Right atrium auricular region (tissue), 2 donors: ENCODE data around the gene CDC14A. TPM values are rescaled to one million over a fixed set of nuclear protein-coding genes. Genes with fewer than 3 reads are reported as not detected.

Experiments
- DNase-seq: peaks from one replicate; pipeline ENCODE4 v3.0.0-alpha.2; 2019; ENCODE audit warnings: low spot score
- H3K27ac ChIP-seq, 2 donors: fragments of 200-600 bp; sonication (generic); 1 replicate in 1 of 2; 2 replicates in 1 of 2; pipeline ENCODE4 v1.5.1; 2016 to 2019
- H3K27me3 ChIP-seq, 2 donors: fragments of 200-600 bp; sonication (generic); one replicate each; pipeline versions ENCODE4 v1.5.1 to v1.6.0; 2017 to 2019
- H3K36me3 ChIP-seq: fragments of 200-600 bp; sonication (generic); one replicate; pipeline ENCODE4 v1.5.1; 2016
- H3K4me1 ChIP-seq, 2 donors: fragments of 200-600 bp; sonication (generic); one replicate each; pipeline versions ENCODE4 v1.5.1 to v1.6.0; 2017 to 2019
- H3K4me3 ChIP-seq, 2 donors: fragments of 200-600 bp; sonication (generic); 1 replicate in 1 of 2; 2 replicates in 1 of 2; pipeline ENCODE4 v1.5.1; 2017 to 2019; ENCODE audit warnings: mild to moderate bottlenecking in 1 of 2, moderate library complexity in 1 of 2
- H3K9me3 ChIP-seq, 2 donors: fragments of 200-600 bp; sonication (generic); one replicate each; pipeline ENCODE4 v1.5.1; 2019
- total RNA-seq, 2 donors: library from RNA; depleted of rRNA; stranded (reverse); fragments of >200 nt; gene quantifications; one replicate each; pipeline ENCODE4 v1.1.0, GENCODE V29; 2016
- TF ChIP-seq, protein P1 (sequence below), 2 donors: fragments of 200-600 bp; sonication (generic); IDR thresholded peaks; one replicate each; pipeline ENCODE4 v1.5.1; 2019; ENCODE audit warnings: antibody characterized with exemption in 2 of 2

Gene CDC14A
- total RNA-seq, 2 donors from 2014 or later, result 5.3 to 5.5 TPM

DNA sequence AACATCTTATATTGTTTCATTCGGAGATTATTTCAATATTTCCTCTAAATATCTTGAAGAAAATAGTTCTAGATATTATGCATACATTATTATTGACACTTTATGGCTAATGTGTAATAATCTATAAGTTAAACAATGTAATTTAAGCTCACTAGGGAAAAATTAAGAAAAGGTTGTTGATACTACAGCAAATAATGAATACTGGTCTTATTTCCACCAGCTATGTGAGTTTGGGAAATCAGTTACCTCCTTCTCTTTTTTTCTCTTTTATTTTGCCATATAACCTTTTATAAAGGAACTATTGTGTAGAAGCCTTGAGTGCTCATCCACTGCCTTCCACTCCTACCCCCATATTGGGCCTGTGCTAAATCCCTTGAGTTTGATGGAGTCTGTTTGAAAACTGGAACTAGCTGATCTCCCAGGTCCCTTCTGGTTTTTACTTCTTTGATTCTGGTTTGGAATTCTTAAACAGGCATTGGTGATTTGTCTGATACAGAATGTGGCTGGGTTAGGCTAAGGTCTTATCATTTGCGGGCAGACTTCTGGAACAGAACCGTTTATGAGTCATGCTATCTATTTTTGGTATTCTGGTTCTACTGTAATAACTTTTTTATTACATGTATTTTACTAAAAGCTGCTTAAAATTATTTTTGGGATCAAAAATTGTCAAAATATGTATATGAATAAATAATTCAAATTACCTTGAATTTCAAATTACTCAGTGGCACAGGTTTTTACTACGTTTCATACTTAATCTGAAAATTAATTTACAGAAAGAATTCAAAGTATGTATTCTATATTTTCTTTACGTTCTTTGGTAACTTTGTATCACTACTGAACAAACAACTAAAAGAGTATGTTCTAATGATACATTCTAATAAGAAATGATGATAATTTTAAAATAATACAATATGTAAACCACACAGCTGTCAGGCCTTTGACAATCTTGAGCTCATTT lies 5.0 kb upstream of the CDC14A start:
- H3K27ac ChIP-seq, result no peak overlapping the region
- H3K36me3 ChIP-seq, result no peaks in the 10 kb centered on the region
- H3K4me1 ChIP-seq, result peaks cover 0 to 4% of the 10 kb centered on the region in 2 donors
- no peak for DNase-seq
- TF ChIP-seq, protein P1, sequence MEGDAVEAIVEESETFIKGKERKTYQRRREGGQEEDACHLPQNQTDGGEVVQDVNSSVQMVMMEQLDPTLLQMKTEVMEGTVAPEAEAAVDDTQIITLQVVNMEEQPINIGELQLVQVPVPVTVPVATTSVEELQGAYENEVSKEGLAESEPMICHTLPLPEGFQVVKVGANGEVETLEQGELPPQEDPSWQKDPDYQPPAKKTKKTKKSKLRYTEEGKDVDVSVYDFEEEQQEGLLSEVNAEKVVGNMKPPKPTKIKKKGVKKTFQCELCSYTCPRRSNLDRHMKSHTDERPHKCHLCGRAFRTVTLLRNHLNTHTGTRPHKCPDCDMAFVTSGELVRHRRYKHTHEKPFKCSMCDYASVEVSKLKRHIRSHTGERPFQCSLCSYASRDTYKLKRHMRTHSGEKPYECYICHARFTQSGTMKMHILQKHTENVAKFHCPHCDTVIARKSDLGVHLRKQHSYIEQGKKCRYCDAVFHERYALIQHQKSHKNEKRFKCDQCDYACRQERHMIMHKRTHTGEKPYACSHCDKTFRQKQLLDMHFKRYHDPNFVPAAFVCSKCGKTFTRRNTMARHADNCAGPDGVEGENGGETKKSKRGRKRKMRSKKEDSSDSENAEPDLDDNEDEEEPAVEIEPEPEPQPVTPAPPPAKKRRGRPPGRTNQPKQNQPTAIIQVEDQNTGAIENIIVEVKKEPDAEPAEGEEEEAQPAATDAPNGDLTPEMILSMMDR (IDR thresholded peaks at IDR 0.05), result no peak
- no peaks in the 10 kb centered on the region for H3K9me3 ChIP-seq
- no peaks in the 10 kb centered on the region for H3K27me3 ChIP-seq
- no peak overlapping the region for H3K4me3 ChIP-seq

DNA sequence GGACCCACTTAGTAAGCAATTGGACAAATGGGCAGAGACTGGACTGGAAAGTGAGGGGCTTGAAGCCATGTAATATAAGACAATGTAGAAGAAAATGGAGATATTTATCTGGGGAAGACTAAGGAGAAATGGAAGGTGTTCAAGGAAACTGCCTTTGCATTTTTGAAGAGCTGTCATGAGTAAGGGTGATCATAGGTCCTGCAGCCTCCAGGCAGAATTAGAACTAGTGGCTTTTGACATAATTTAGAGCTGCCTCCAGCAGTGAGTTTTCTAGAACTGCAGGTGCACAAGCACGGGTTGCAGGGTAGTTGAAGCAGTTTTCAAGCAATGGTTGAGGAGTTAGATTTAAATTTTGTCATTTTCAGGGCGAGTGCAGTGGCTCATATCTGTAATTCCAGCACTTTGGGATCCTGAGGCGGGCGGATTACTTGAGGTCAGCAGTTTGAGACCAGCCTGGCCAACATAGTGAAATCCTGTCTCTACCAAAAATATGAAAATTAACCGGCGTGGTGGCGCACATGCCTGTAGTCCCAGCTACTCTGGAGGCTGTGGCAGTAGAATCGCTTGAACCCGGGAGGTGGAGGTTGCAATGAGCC lies 3.7 kb upstream of the CDC14A start:
- TF ChIP-seq, protein P1 (IDR thresholded peaks at IDR 0.05), result no peak

DNA sequence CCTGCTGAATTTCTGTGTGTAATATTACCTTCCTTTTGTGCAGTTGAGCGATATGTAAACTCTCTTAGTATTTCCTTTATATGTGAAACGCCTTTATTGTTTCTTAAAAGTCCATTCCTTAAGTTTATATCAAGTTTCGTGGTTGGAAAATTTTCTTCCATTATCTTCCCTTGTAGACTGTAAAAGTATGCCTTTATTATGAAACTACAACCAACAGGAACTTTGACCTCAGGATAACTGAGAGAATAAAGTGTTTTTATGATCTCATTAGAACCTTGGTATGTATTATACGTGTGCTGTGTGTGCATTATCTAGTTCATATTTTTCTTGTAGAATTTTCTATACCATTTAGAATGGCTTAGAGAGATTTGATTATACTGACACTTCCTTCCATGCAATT lies 3.1 kb upstream of the CDC14A start:
- Histone ChIP-seq H3K27me3 (no peaks in the 10 kb centered on the region), H3K27ac (no peak overlapping the region), H3K4me1 (peaks cover 0 to 14% of the 10 kb centered on the region in 2 donors), H3K9me3 (no peaks in the 10 kb centered on the region), H3K36me3 (no peaks in the 10 kb centered on the region), H3K4me3 (no peak overlapping the region)
- DNase-seq, result no peak
- TF ChIP-seq, protein P1 (IDR thresholded peaks at IDR 0.05), result no peak

More for the DNA sequence above, 3.7 kb upstream of the CDC14A start:
- no peaks in the 10 kb centered on the region for H3K36me3 ChIP-seq
- H3K4me1 ChIP-seq, result peaks cover 0 to 8% of the 10 kb centered on the region in 2 donors
- no peak overlapping the region for H3K4me3 ChIP-seq
- H3K9me3 ChIP-seq, result no peaks in the 10 kb centered on the region
- H3K27me3 ChIP-seq, result no peaks in the 10 kb centered on the region
- no peak for DNase-seq
- H3K27ac ChIP-seq, result no peak overlapping the region

DNA sequence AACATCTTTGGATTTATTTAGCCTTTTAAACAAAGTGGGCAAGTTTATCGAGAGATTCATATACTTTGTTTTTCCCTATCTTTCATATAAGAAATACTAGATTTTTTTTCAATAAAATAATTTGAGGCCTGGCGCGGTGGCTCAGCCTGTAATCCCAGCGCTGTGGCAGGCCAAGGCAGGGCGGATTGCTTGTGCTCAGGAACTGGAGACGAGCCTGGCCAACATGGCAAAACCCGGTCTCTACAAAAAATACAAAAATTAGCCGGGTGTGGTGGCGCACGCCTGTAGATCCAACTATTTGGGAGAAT lies 1.6 kb upstream of the CDC14A start:
- no peaks in the 10 kb centered on the region for H3K27me3 ChIP-seq
- H3K9me3 ChIP-seq, result no peaks in the 10 kb centered on the region
- H3K4me3 ChIP-seq, result peak overlapping the region; percentile 81 to 94
- peak overlapping the region; percentile 94 to 96 for H3K27ac ChIP-seq
- H3K36me3 ChIP-seq, result no peaks in the 10 kb centered on the region
- no peak for DNase-seq
- TF ChIP-seq, protein P1 (IDR thresholded peaks at IDR 0.05), result no peak
- peaks cover 0 to 26% of the 10 kb centered on the region in 2 donors for H3K4me1 ChIP-seq

DNA sequence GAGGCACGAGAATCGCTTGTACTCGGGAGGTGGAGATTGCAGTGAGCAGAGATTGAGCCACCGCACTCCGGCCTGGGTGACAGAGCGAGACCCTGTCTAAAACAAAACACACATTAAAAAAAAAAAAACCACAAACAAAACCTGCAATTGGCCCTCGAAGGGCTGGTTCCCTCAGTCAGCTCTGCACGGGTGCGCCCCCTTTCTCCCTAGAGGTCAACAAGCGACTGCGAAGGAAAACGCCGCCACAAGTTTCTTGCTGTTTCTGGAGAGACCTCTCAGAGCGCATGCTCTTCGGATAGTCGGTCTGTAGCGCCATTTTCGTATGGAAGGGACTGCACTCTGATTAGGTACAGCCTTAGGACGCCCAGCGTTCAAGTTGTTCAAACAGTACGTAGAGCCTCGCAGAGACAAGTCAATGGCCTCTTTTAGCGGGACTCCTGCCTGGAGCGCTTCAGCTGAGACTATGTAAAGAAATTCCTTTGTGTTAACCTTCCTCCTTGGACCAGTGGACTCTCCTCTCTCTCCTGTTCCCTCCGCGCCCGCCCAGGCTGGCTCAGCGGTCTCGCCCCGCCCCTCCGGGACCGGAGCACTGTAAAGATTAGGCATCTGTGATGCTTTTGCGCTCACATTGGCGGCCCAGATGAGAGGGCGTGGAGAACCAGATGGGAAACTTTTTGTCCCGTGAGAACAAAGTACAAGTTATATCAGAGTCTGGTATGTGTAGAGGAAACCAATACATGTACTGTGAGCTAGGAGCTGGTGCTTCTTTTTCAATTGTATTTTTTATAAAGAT lies 1.0 kb upstream of the CDC14A start:
- peak; percentile 90 for DNase-seq
- Histone ChIP-seq H3K9me3 (no peaks in the 10 kb centered on the region), H3K4me1 (peaks cover 0 to 31% of the 10 kb centered on the region in 2 donors), H3K27ac (peak overlapping the region; percentile 94 to 96), H3K36me3 (no peaks in the 10 kb centered on the region), H3K4me3 (peak overlapping the region; percentile 81 to 94), H3K27me3 (no peaks in the 10 kb centered on the region)
- TF ChIP-seq, protein P1 (IDR thresholded peaks at IDR 0.05), result peak in 1 of 2 donors; percentile 61
